ENCODE results near the gene REPIN1.
A peak's percentile ranks its signal among the peaks of the same experiment; 100 is the strongest.
"Not testable (repeated sequence)": the region's sequence is repeated elsewhere in the genome, so short reads cannot be mapped to it uniquely, and the experiment has no call there.

REPIN1 gene

DNA sequence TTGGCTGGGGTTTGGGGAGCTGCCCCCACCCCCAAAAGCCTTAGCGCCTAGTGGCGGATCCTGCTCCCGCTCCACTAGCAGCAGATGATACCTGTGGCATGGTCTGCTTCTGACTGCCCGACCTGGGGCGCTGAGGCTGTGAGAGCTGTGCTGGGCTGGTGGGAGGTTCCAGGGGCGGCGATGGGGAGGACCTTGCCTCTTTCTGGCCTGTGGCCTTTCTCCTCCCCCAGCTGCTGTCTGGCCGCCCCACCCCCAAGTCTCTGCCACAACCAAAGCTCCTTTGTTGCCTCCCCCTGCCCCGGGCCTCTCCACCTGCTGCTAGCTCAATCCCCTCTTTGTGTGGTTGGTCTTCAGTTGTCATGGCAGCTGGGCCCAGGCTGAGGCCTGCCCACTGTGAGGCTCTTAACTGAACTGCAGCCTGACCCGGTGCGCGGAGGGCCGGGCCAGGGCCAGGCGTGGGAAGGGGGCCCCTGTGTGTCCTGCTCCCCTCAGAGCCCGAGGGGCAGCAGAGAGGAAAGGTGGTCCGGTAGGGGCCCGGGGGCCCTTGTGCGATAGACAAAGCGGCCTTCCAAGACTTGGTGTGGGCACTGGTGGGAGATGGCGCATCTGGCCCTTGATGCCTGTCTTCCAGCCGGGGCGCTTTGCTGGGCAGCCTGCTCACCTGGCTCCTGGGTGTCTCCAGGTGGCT is 15.2 kb downstream of the REPIN1 start:
- H3K4me3 ChIP-seq (replicated peaks; ENCODE audit: insufficient read depth, low read length): no peak overlapping the region
- H3K27me3 ChIP-seq (ENCODE audit: insufficient read depth, poor library complexity, severe bottlenecking): no peaks in the 10 kb centered on the region
- TF ChIP-seq GABPA (IDR thresholded peaks at IDR 0.05; ENCODE audit: low read depth) (no peak), CTCF (IDR thresholded peaks at IDR 0.05; ENCODE audit: insufficient read depth, low read length) (no peak), POLR2AphosphoS5 (IDR thresholded peaks at IDR 0.05; ENCODE audit: low read depth) (no peak), REST (IDR thresholded peaks at IDR 0.05; ENCODE audit: insufficient replicate concordance, low read depth) (no peak), SPI1 (IDR thresholded peaks at IDR 0.05; ENCODE audit: borderline replicate concordance, low read depth) (no peak)
- DNase-seq (ENCODE audit: low read depth in 1 of 2, low spot score in 1 of 2): no peak
- peak overlapping the region; percentile 63 for H3K27ac ChIP-seq (replicated peaks)

DNA sequence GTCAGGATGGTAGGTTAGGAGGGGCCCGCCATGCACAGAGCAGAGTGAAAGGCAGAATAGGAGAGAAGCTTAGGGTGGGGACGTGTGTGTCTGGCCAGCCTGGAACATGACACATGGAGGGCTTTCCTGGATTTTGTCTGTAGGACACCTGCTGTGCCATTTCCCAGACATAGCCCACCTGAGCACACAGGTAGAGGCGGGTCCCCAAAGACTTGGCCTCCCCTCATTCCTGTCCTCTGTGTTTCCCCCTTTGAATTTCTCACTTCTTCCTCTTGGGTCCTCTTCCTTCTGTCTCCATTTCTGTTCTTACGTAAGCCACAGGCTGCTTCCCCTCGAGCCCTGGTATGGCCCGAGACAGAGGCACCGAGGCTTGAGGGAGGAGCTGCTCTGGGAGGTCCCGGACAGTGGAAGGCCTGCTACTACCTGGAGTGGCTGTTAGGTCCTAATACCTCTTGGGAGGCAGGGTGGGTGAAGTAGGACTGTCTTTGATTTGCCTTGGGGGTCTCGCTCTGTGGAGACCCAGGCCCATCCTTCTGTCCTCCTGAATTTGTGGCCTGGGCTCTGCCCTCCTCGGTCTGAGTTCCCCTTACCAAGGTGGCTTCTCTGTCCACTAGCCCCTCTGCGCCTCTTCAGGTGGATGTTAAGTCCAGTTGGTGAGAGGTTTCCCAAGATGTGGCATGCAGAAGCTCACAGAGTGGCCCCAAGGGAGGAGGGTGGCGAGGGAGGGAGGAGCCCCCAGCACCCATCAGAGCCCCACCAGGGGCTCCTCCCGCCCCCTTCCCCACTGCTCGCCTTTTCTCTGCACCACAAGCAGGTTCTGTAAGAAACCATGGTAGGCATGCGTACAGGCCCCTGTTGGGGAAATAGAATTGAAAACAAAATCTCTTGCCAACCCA is 16.0 kb downstream of the REPIN1 start:
- Histone ChIP-seq H3K27ac (replicated peaks) (peak overlapping the region; percentile 63), H3K4me3 (replicated peaks; ENCODE audit: insufficient read depth, low read length) (no peak overlapping the region), H3K27me3 (ENCODE audit: insufficient read depth, poor library complexity, severe bottlenecking) (no peaks in the 10 kb centered on the region)
- DNase-seq (ENCODE audit: low read depth in 1 of 2, low spot score in 1 of 2): peak in 1 of 2 experiments; percentile 78
- TF ChIP-seq SPI1 (IDR thresholded peaks at IDR 0.05; ENCODE audit: borderline replicate concordance, low read depth) (peak; percentile 49; the same call in 1 of the 2 replicates), REST (IDR thresholded peaks at IDR 0.05; ENCODE audit: insufficient replicate concordance, low read depth) (no peak)

DNA sequence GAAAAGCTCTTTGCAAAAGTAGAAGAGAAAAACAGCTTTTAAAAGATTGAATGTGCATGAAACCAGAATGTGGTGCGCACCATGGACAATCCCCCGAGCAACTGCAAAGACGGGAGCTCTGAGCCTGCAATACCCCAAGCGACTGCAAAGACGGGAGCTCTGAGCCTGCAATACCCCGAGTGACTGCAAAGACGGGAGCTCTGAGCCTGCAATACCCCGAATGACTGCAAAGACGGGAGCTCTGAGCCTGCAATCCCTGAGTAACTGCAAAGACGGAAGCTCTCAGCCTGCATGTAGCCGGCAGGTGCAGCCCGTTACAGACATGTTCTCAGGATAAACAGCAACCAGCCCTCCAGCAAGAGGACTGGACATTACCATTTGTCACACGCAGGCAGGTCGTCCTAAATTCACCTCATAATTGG is 16.7 kb downstream of the REPIN1 start:
- H3K27ac ChIP-seq (replicated peaks): peak overlapping the region; percentile 63
- TF ChIP-seq GABPA (IDR thresholded peaks at IDR 0.05; ENCODE audit: low read depth) (no peak), SPI1 (IDR thresholded peaks at IDR 0.05; ENCODE audit: borderline replicate concordance, low read depth) (no peak), CTCF (IDR thresholded peaks at IDR 0.05; ENCODE audit: insufficient read depth, low read length) (no peak), REST (IDR thresholded peaks at IDR 0.05; ENCODE audit: insufficient replicate concordance, low read depth) (no peak), POLR2AphosphoS5 (IDR thresholded peaks at IDR 0.05; ENCODE audit: low read depth) (no peak)
- no peaks in the 10 kb centered on the region for H3K27me3 ChIP-seq (ENCODE audit: insufficient read depth, poor library complexity, severe bottlenecking)
- no peak overlapping the region for H3K4me3 ChIP-seq (replicated peaks; ENCODE audit: insufficient read depth, low read length)
- DNase-seq (ENCODE audit: low read depth in 1 of 2, low spot score in 1 of 2): no peak

DNA sequence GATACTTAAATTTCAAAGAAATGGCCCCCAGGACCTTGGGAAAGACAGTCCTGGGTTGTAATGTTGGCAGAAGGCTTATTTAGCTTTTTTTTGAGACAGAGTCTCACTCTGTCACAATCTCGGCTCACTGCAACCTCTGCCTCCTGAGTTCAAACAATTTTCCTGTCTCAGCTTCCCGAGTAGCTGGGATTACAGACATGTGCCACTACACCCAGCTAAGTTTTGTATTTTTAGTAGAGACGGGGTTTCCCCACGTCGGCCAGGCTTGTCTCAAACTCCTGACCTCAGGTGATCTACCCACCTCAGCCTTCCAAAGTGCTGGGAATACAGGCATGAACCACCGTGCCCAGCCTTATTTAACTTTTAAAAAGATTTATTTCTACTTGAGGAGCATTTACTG is 17.3 kb downstream of the REPIN1 start:
- H3K27me3 ChIP-seq (ENCODE audit: insufficient read depth, poor library complexity, severe bottlenecking); H3K4me3 ChIP-seq (replicated peaks; ENCODE audit: insufficient read depth, low read length); DNase-seq (ENCODE audit: low read depth in 1 of 2, low spot score in 1 of 2): not testable (repeated sequence)
- H3K27ac ChIP-seq (replicated peaks): peak overlapping the region; percentile 48

Measured in HL-60 (cell line).